NCI-H2196 treated with DMSO at 0.1 percent for 48 hours (cell line): ENCODE results near the gene DDX41.
"Not testable (repeated sequence)": the region's sequence is repeated elsewhere in the genome, so short reads cannot be mapped to it uniquely, and the experiment has no call there.

Experiments
- DNase-seq: peaks from one replicate; lab custom pipeline; 2025; ENCODE audit not compliant: unreplicated experiment; lab: John Stamatoyannopoulos, UW

DDX41 gene

GRCh38 chr5:177537389-177538361, 20.9 kb upstream of the DDX41 start:
- no peak for DNase-seq

GRCh38 chr5:177536386-177536785, 19.6 kb upstream of the DDX41 start:
- no peak for DNase-seq

- no peak for DNase-seq
These were observed 18.4 kb upstream of the DDX41 start for GRCh38 chr5:177535125-177535524.

GRCh38 chr5:177534433-177534832, 17.7 kb upstream of the DDX41 start:
- not testable (repeated sequence) for DNase-seq

- DNase-seq, result no peak
These were observed 14.6 kb upstream of the DDX41 start for GRCh38 chr5:177531209-177531940.

- DNase-seq, result no peak
These were observed 13.9 kb upstream of the DDX41 start for GRCh38 chr5:177530638-177531037.

GRCh38 chr5:177529247-177530203, 12.8 kb upstream of the DDX41 start:
- no peak for DNase-seq

GRCh38 chr5:177528631-177529030, 11.9 kb upstream of the DDX41 start:
- DNase-seq, result no peak

- no peak for DNase-seq
These were observed 10.8 kb upstream of the DDX41 start for GRCh38 chr5:177527595-177527994.

- no peak for DNase-seq
These were observed 10.0 kb upstream of the DDX41 start for GRCh38 chr5:177526791-177527190.

- DNase-seq, result no peak
These were observed 9.4 kb upstream of the DDX41 start for GRCh38 chr5:177526191-177526590.

GRCh38 chr5:177524941-177525655, 8.3 kb upstream of the DDX41 start:
- no peak for DNase-seq

GRCh38 chr5:177524539-177524900, 7.8 kb upstream of the DDX41 start:
- DNase-seq, result no peak

GRCh38 chr5:177523711-177524538, 7.2 kb upstream of the DDX41 start:
- DNase-seq, result no peak

- no peak for DNase-seq
These were observed 4.3 kb upstream of the DDX41 start for GRCh38 chr5:177520916-177521513.

- no peak for DNase-seq
These were observed 3.5 kb upstream of the DDX41 start for GRCh38 chr5:177520271-177520670.

GRCh38 chr5:177519463-177520235, 2.9 kb upstream of the DDX41 start:
- DNase-seq, result no peak

GRCh38 chr5:177515580-177515979, 1.2 kb downstream of the DDX41 start:
- no peak for DNase-seq
